GM23338 (cell line): ENCODE results near the gene GFAP. TPM values are rescaled to one million over a fixed set of nuclear protein-coding genes. Genes with fewer than 3 reads are reported as not detected.

ENCODE experiments used
- ATAC-seq: fragments of 200-7000 bp; cut with Tn5 transposase; 3 replicates; pipeline ENCODE4 v1.9.1; 2020
- DNase-seq: peaks from one replicate; pipeline ENCODE4 v3.0.0-alpha.2; 2015; ENCODE audit warnings: low spot score
- H2AFZ ChIP-seq: fragments of 200-600 bp; sonication (generic); 2 replicates; pipeline ENCODE4 v1.8.0; 2016; ENCODE audit warnings: antibody characterized with exemption, mild to moderate bottlenecking, moderate library complexity
- H3F3A ChIP-seq: fragments of 200-600 bp; sonication (generic); replicated peaks from 2 replicates; pipeline ENCODE4 v1.8.0; 2017; ENCODE audit warnings: antibody characterized with exemption, mixed run types, low read depth
- H3K27ac ChIP-seq: fragments of 200-600 bp; sonication (generic); 2 replicates; pipeline ENCODE4 v1.6.1; 2016; ENCODE audit warnings: low read depth
- H3K27me3 ChIP-seq: fragments of 200-600 bp; sonication (generic); 2 replicates; pipeline ENCODE4 v1.8.0; 2016; ENCODE audit warnings: mild to moderate bottlenecking, mixed run types, moderate library complexity; ENCODE audit not compliant: insufficient read depth
- H3K36me3 ChIP-seq: fragments of 200-600 bp; sonication (generic); 2 replicates; pipeline ENCODE4 v1.8.0; 2016; ENCODE audit warnings: mild to moderate bottlenecking; ENCODE audit not compliant: insufficient read depth
- H3K4me1 ChIP-seq: fragments of 200-600 bp; sonication (generic); 2 replicates; pipeline ENCODE4 v1.8.0; 2016; ENCODE audit warnings: mild to moderate bottlenecking, moderate library complexity; ENCODE audit not compliant: insufficient read depth
- H3K4me2 ChIP-seq: fragments of 200-600 bp; sonication (generic); 2 replicates; pipeline ENCODE4 v1.7.1; 2017; ENCODE audit warnings: mixed run types
- H3K4me3 ChIP-seq: fragments of 200-600 bp; sonication (generic); 2 replicates; pipeline ENCODE4 v1.6.1; 2016; ENCODE audit warnings: mixed run types
- H3K79me2 ChIP-seq: fragments of 200-600 bp; sonication (generic); replicated peaks from 2 replicates; pipeline ENCODE4 v1.8.0; 2017; ENCODE audit warnings: mild to moderate bottlenecking; ENCODE audit not compliant: insufficient read depth
- H3K9me2 ChIP-seq: fragments of 200-600 bp; sonication (generic); 2 replicates; pipeline ENCODE4 v1.8.0; 2017; ENCODE audit not compliant: insufficient read depth
- H4K20me1 ChIP-seq: fragments of 200-600 bp; sonication (generic); replicated peaks from 2 replicates; pipeline ENCODE4 v1.8.0; 2017; ENCODE audit warnings: mild to moderate bottlenecking; ENCODE audit not compliant: insufficient read depth
- H3K27ac Mint-ChIP-seq: 2 replicates; pipeline ENCODE4 v1.8.0; 2020; ENCODE audit warnings: inconsistent platforms, mild to moderate bottlenecking, moderate library complexity, mixed read lengths
- H3K27me3 Mint-ChIP-seq: 3 replicates; pipeline ENCODE4 v1.8.0; 2022; ENCODE audit warnings: low read depth, mild to moderate bottlenecking, moderate library complexity, mixed read lengths, inconsistent platforms; ENCODE audit not compliant: insufficient read depth, poor library complexity
- H3K36me3 Mint-ChIP-seq: 3 replicates; pipeline ENCODE4 v1.8.0; 2021; ENCODE audit warnings: low read depth, mild to moderate bottlenecking, inconsistent platforms, moderate library complexity, mixed read lengths
- H3K4me1 Mint-ChIP-seq: 3 replicates; pipeline ENCODE4 v1.8.0; 2020; ENCODE audit warnings: mild to moderate bottlenecking, inconsistent platforms, mixed read lengths
- H3K4me3 Mint-ChIP-seq: 3 replicates; pipeline ENCODE4 v1.8.0; 2021; ENCODE audit warnings: moderate library complexity, mild to moderate bottlenecking, inconsistent platforms, mixed read lengths
- H3K9me3 Mint-ChIP-seq: 3 replicates; pipeline ENCODE4 v1.8.0; 2020; ENCODE audit warnings: moderate library complexity, mild to moderate bottlenecking, inconsistent platforms, mixed read lengths
- CREB1 ChIP-seq: fragments of 250-450 bp; sonication (Bioruptor Pico); IDR thresholded peaks from 2 replicates; pipeline ENCODE4 v1.5.0; 2020; ENCODE audit warnings: low read depth, mild to moderate bottlenecking, moderate library complexity
- CTCF ChIP-seq, 2 experiments: fragments of 200-600 bp in 1 of 2; sonication (generic) in 1 of 2; conservative IDR thresholded peaks; 2 replicates each; pipeline versions ENCODE4 v1.5.1 to v1.6.1; 2016 to 2017; ENCODE audit warnings: antibody characterized with exemption in 2 of 2, low read depth in 2 of 2, mild to moderate bottlenecking in 2 of 2, moderate library complexity in 1 of 2
- ETS1 ChIP-seq: IDR thresholded peaks from 2 replicates; pipeline ENCODE4 v1.6.1; 2016; ENCODE audit warnings: antibody characterized with exemption
- EZH2 ChIP-seq: fragments of 200-600 bp; sonication (generic); IDR thresholded peaks from one replicate; pipeline ENCODE4 v1.8.0; 2017; ENCODE audit warnings: antibody characterized with exemption, mild to moderate bottlenecking, low read depth; ENCODE audit not compliant: unreplicated experiment
- EZH2phosphoT487 ChIP-seq: fragments of 200-600 bp; sonication (generic); IDR thresholded peaks from one replicate; pipeline ENCODE4 v1.8.1; 2018; ENCODE audit warnings: antibody characterized with exemption; ENCODE audit not compliant: unreplicated experiment
- JUNB ChIP-seq: IDR thresholded peaks from one replicate; pipeline ENCODE4 v1.6.1; 2016; ENCODE audit warnings: antibody characterized with exemption; ENCODE audit not compliant: unreplicated experiment
- NANOG ChIP-seq: IDR thresholded peaks from 2 replicates; pipeline ENCODE4 v1.6.1; 2016; ENCODE audit warnings: antibody characterized with exemption, borderline replicate concordance
- POLR2AphosphoS5 ChIP-seq: IDR thresholded peaks from 2 replicates; pipeline ENCODE4 v1.6.1; 2016; ENCODE audit warnings: antibody characterized with exemption, low read depth
- REST ChIP-seq: IDR thresholded peaks from one replicate; pipeline ENCODE4 v1.6.1; 2018; ENCODE audit warnings: antibody characterized with exemption; ENCODE audit not compliant: unreplicated experiment
- STAT1 ChIP-seq: IDR thresholded peaks from one replicate; pipeline ENCODE4 v1.6.1; 2016; ENCODE audit warnings: antibody characterized with exemption; ENCODE audit not compliant: unreplicated experiment
- ZNF114 ChIP-seq: fragments of 250-450 bp; sonication (Bioruptor Pico); IDR thresholded peaks from 2 replicates; pipeline ENCODE4 v1.5.0; 2020; ENCODE audit warnings: mild to moderate bottlenecking, moderate library complexity
- ZNF331 ChIP-seq: fragments of 250-450 bp; sonication (Bioruptor Pico); IDR thresholded peaks from 2 replicates; pipeline ENCODE4 v1.5.0; 2020; ENCODE audit warnings: low read depth, mild to moderate bottlenecking, moderate library complexity
- ZNF462 ChIP-seq: fragments of 250-450 bp; sonication (Bioruptor Pico); IDR thresholded peaks from 2 replicates; pipeline ENCODE4 v1.5.0; 2020; ENCODE audit warnings: mild to moderate bottlenecking, moderate library complexity
- polyA plus RNA-seq: library from polyadenylated mRNA; unstranded; fragments of >200 nt; fragmentation: Nextera tagmentation; extraction: Ambion mirVana; gene quantifications from 2 replicates; pipeline ENCODE4 v1.2.1, GENCODE V29; 2016
- total RNA-seq: library from RNA; depleted of rRNA; stranded (reverse); fragments of >200 nt; shearing (Covaris generic); gene quantifications from 2 replicates; pipeline ENCODE4 v1.2.3, GENCODE V29; 2014

Gene GFAP
- total and polyA plus RNA-seq, 2 experiments from 2014 or later, result 0.15 to 5.1 TPM

- H3K4me1 Mint-ChIP-seq, result peaks cover 19% of the 10 kb centered on the region
- H3K9me3 Mint-ChIP-seq, result no peaks in the 10 kb centered on the region
- H3K27me3 Mint-ChIP-seq, result peaks cover 28% of the 10 kb centered on the region
- H3K4me2 ChIP-seq, result no peak overlapping the region
- DNase-seq, result no peak
- H3K27ac Mint-ChIP-seq, result no peak overlapping the region
- no peak overlapping the region for H3K4me3 Mint-ChIP-seq
- no peak for ATAC-seq
- H3F3A ChIP-seq, result peaks cover 10% of the 10 kb centered on the region; the same call in 1 of the 2 replicates
- no peak overlapping the region for H3K27ac ChIP-seq
- TF ChIP-seq ZNF331, result no peak
- no peak for TF ChIP-seq POLR2AphosphoS5
- no peak for TF ChIP-seq ETS1
- TF ChIP-seq EZH2, result no peak
- no peak for TF ChIP-seq STAT1
- no peak for TF ChIP-seq REST
- TF ChIP-seq EZH2phosphoT487, result no peak
- no peak for TF ChIP-seq ZNF462 (CRISPR knock-in tag)
- TF ChIP-seq CTCF (conservative IDR thresholded peaks at IDR 0.05; ENCODE audit: low read depth in 2 of 2), result no peak
- TF ChIP-seq JUNB, result no peak
- TF ChIP-seq ZNF114, result no peak
- no peak for TF ChIP-seq CREB1
- no peak for TF ChIP-seq NANOG
- no peak overlapping the region for H3K4me3 ChIP-seq
- no peaks in the 10 kb centered on the region for H4K20me1 ChIP-seq
- peaks cover 17% of the 10 kb centered on the region for H3K27me3 ChIP-seq
- H3K79me2 ChIP-seq, result no peaks in the 10 kb centered on the region
- no peaks in the 10 kb centered on the region; the same call in 2 of the 3 replicates for H3K36me3 Mint-ChIP-seq
- H3K36me3 ChIP-seq, result no peaks in the 10 kb centered on the region
- no peak overlapping the region for H2AFZ ChIP-seq
- no peaks in the 10 kb centered on the region for H3K9me2 ChIP-seq
- H3K4me1 ChIP-seq, result no peaks in the 10 kb centered on the region; the same call in none of the 2 replicates
Observed at GRCh38 chr17:44909681-44910144, 5.6 kb downstream of the GFAP start.
